Measurements from ENCODE around the gene ENGASE. TPM values are rescaled to one million over a fixed set of nuclear protein-coding genes. Genes with fewer than 3 reads are reported as not detected.

ENGASE gene
- total and polyA plus RNA-seq, 2 donors (not counting 1 experiment from before 2014, with no cell fraction given), result 92.1 to 122 TPM

GRCh38 chr17:79104898-79105600 lies 30.4 kb downstream of the ENGASE start:
- ATAC-seq (ENCODE audit: low read depth) (no peak), DNase-seq (no peak)
- H3K4me1 ChIP-seq (ENCODE audit: control insufficient read depth in 2 of 2, insufficient read depth in 2 of 2, low read length in 2 of 2), result no peaks in the 10 kb centered on the region
- Mint-ChIP-seq H3K27me3 (peaks cover 3% of the 10 kb centered on the region), H3K4me3 (no peak overlapping the region), H3K4me1 (no peaks in the 10 kb centered on the region), H3K27ac (no peak overlapping the region), H3K9me3 (ENCODE audit: insufficient read depth) (no peaks in the 10 kb centered on the region)
- intact Hi-C loops (cut with micrococcal nuclease), result no loop called here
- WGBS (ENCODE audit: insufficient coverage), result 79% methylated on average over 12 of the region's 12 CpGs
- POLR2A ChIA-PET, result no interaction called here
- H3K27me3 ChIP-seq (replicated peaks in 1 of 4; ENCODE audit: control extremely low read depth in 1 of 4, control insufficient read depth in 3 of 4, insufficient read depth in 4 of 4, low read length in 3 of 4), result peaks cover 0 to 8% (median 0%) of the 10 kb centered on the region in 4 experiments
- H3K4me3 ChIP-seq (ENCODE audit: control extremely low read depth in 1 of 5, extremely low read depth in 1 of 5, insufficient read depth in 1 of 5, low read depth in 2 of 5, low read length in 4 of 5), result no peak overlapping the region
- H3K36me3 ChIP-seq (replicated peaks in 1 of 2; ENCODE audit: control extremely low read depth in 1 of 2, control insufficient read depth in 1 of 2, extremely low read depth in 1 of 2, insufficient read depth in 2 of 2, low read length in 1 of 2), result no peaks in the 10 kb centered on the region
- H3K9ac ChIP-seq (ENCODE audit: low read length), result no peak overlapping the region
- TF ChIP-seq EZH2 (IDR thresholded peaks at IDR 0.05; ENCODE audit: borderline replicate concordance, insufficient read depth, low read depth, low read length, poor library complexity, severe bottlenecking), result no peak
- TF ChIP-seq CTCF (IDR thresholded peaks at IDR 0.05), result no peak
- no peak overlapping the region for H3K4me2 ChIP-seq (replicated peaks; ENCODE audit: low read depth, low read length, poor library complexity, severe bottlenecking)
- CTCF ChIA-PET, result interaction anchor here (1.0 to 11.4 kb wide), 2 partner anchors 283 to 288 kb away, joined by 3 to 50 read pairs; no protein-coding TSS in a partner anchor
- no peaks in the 10 kb centered on the region for H3K9me3 ChIP-seq (ENCODE audit: control extremely low read depth in 1 of 3, control insufficient read depth in 2 of 3, insufficient read depth in 1 of 3, low read length in 2 of 3)
- no peak overlapping the region for H2AFZ ChIP-seq (ENCODE audit: insufficient read depth, low read depth, low read length, poor library complexity, severe bottlenecking)
- no peaks in the 10 kb centered on the region for H4K20me1 ChIP-seq (ENCODE audit: control insufficient read depth, insufficient read depth, low read length, poor library complexity, severe bottlenecking)
- H3K27ac ChIP-seq (ENCODE audit: low read length in 2 of 2), result no peak overlapping the region
- H3K79me2 ChIP-seq (ENCODE audit: control insufficient read depth, insufficient read depth, low read length), result no peaks in the 10 kb centered on the region

- H3K9me3 ChIP-seq (ENCODE audit: control extremely low read depth in 1 of 3, control insufficient read depth in 2 of 3, insufficient read depth in 1 of 3, low read length in 2 of 3), result no peaks in the 10 kb centered on the region
- no peaks in the 10 kb centered on the region for H3K36me3 ChIP-seq (replicated peaks in 1 of 2; ENCODE audit: control extremely low read depth in 1 of 2, control insufficient read depth in 1 of 2, extremely low read depth in 1 of 2, insufficient read depth in 2 of 2, low read length in 1 of 2)
- no peak overlapping the region for H3K4me2 ChIP-seq (replicated peaks; ENCODE audit: low read depth, low read length, poor library complexity, severe bottlenecking)
- no peak overlapping the region for H3K9ac ChIP-seq (ENCODE audit: low read length)
- H3K27me3 ChIP-seq (replicated peaks in 1 of 4; ENCODE audit: control extremely low read depth in 1 of 4, control insufficient read depth in 3 of 4, insufficient read depth in 4 of 4, low read length in 3 of 4), result peaks cover 0 to 8% (median 0%) of the 10 kb centered on the region in 4 experiments
- Mint-ChIP-seq H3K27ac (no peak overlapping the region), H3K4me1 (no peaks in the 10 kb centered on the region), H3K27me3 (no peaks in the 10 kb centered on the region), H3K9me3 (ENCODE audit: insufficient read depth) (no peaks in the 10 kb centered on the region), H3K4me3 (no peak overlapping the region)
- H3K4me3 ChIP-seq (ENCODE audit: control extremely low read depth in 1 of 5, extremely low read depth in 1 of 5, insufficient read depth in 1 of 5, low read depth in 2 of 5, low read length in 4 of 5), result no peak overlapping the region
- ChIA-PET POLR2A (no interaction called here), CTCF (interaction anchor here (1.0 to 11.4 kb wide), 2 partner anchors 282 to 287 kb away, joined by 3 to 50 read pairs; no protein-coding TSS in a partner anchor)
- no peaks in the 10 kb centered on the region for H3K79me2 ChIP-seq (ENCODE audit: control insufficient read depth, insufficient read depth, low read length)
- 75% methylated on average over 13 of the region's 14 CpGs for WGBS (ENCODE audit: insufficient coverage)
- no peak overlapping the region for H3K27ac ChIP-seq (ENCODE audit: low read length in 2 of 2)
- no peaks in the 10 kb centered on the region for H3K4me1 ChIP-seq (ENCODE audit: control insufficient read depth in 2 of 2, insufficient read depth in 2 of 2, low read length in 2 of 2)
- intact Hi-C loops (cut with micrococcal nuclease), result no loop called here
- DNase-seq, result no peak
- ATAC-seq (ENCODE audit: low read depth), result no peak
- no peak for TF ChIP-seq CTCF (IDR thresholded peaks at IDR 0.05)
- TF ChIP-seq EZH2 (IDR thresholded peaks at IDR 0.05; ENCODE audit: borderline replicate concordance, insufficient read depth, low read depth, low read length, poor library complexity, severe bottlenecking), result no peak
- no peaks in the 10 kb centered on the region for H4K20me1 ChIP-seq (ENCODE audit: control insufficient read depth, insufficient read depth, low read length, poor library complexity, severe bottlenecking)
- H2AFZ ChIP-seq (ENCODE audit: insufficient read depth, low read depth, low read length, poor library complexity, severe bottlenecking), result no peak overlapping the region
Measured at GRCh38 chr17:79105937-79106336, 31.3 kb downstream of the ENGASE start.
